ENCODE results near the gene LANCL2. TPM values are rescaled to one million over a fixed set of nuclear protein-coding genes. Genes with fewer than 3 reads are reported as not detected.
"Not testable (repeated sequence)": the region's sequence is repeated elsewhere in the genome, so short reads cannot be mapped to it uniquely, and the experiment has no call there.

The LANCL2 gene
- total RNA-seq, 2 experiments from 2014 or later, result 18.3 to 19.1 TPM

DNA sequence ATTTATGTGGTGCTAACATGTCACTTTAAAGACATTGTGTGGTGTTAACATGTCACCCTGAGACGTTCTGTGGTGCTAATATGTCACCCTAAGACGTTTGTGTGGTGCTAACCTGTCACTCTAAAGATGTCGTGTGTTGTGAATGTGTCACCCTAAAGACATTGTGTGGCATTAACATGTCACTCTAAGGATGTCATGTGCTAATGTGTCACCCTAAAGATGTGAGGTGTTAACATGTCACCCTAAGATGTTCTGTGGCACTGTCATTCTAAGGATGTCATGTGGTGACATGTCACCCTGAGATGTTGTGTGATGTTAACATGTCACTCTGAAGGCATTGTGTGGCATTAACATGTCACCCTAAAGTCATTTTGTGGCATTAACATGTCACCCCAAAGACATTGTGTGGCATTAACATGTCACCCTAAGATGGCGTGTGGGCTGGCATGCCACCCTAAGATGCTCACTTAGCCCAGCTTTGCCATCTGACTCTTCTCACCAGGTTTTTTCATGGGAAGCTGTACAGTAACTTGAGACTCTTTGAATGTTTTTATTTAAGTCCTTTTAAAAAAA is 45.6 kb downstream of the LANCL2 start:
- H3K27me3 Mint-ChIP-seq, result no peaks in the 10 kb centered on the region
- peaks cover 2% of the 10 kb centered on the region for H3K4me1 Mint-ChIP-seq
- no peaks in the 10 kb centered on the region for H3K9me3 Mint-ChIP-seq
- no peaks in the 10 kb centered on the region for H3K36me3 Mint-ChIP-seq
- no peak for DNase-seq
- H3K4me3 Mint-ChIP-seq, result no peak overlapping the region
- no peak overlapping the region for H3K27ac Mint-ChIP-seq

DNA sequence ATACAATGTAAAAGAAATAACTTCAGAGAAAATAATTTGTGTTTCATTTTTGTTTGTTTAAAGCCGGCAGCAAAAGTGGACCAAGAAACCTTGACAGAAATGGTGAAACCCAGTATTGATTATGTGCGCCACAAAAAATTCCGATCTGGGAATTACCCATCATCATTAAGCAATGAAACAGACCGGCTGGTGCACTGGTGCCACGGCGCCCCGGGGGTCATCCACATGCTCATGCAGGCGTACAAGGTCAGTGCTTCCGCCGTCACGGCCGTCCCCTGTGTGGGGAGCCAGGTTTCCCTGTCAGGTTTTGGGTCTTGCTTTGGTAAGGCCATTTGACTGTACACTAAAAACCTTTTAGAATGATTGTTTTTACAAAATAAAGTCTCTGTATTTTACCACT is 46.7 kb downstream of the LANCL2 start:
- DNase-seq, result no peak
- Mint-ChIP-seq H3K9me3 (no peaks in the 10 kb centered on the region), H3K36me3 (no peaks in the 10 kb centered on the region), H3K27me3 (no peaks in the 10 kb centered on the region), H3K4me1 (peaks cover 2% of the 10 kb centered on the region), H3K27ac (no peak overlapping the region), H3K4me3 (no peak overlapping the region)

GRCh38 chr7:55413442-55413841 is 48.3 kb downstream of the LANCL2 start:
- Mint-ChIP-seq H3K27me3 (no peaks in the 10 kb centered on the region), H3K4me3 (no peak overlapping the region), H3K9me3 (no peaks in the 10 kb centered on the region), H3K36me3 (no peaks in the 10 kb centered on the region), H3K27ac (no peak overlapping the region), H3K4me1 (peaks cover 2% of the 10 kb centered on the region)
- no peak for DNase-seq

DNA sequence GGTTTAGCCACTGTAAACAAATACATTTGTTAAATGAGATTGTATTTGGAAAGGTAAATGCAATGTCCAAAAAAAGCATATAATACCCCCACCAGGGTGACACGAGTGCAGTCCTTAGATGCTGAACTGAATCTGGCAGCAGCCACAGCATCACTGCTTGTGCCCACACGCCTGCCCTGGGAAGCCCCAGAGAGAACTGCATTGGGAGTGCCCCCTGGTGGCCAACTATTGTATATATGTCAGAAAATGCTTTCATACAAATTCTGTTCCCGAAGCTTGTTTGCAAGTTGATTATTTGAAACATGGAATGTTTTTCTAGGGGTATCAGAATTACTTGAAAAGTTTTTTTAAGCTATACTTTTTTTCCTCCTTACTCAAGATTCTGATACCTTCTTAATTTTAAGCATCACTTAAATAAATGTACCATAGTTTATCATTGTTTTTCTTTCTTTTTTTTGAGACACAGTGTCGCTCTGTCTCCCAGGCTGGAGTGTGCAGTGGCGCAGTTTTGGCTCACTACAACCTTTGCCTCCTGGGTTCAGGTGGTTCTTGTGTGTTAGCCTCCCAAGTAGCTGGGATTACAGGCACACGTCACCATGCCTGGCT is 50.1 kb downstream of the LANCL2 start:
- H3K27me3 Mint-ChIP-seq, result no peaks in the 10 kb centered on the region
- no peak overlapping the region for H3K27ac Mint-ChIP-seq
- H3K4me3 Mint-ChIP-seq, result no peak overlapping the region
- DNase-seq, result peak; percentile 72
- no peaks in the 10 kb centered on the region for H3K36me3 Mint-ChIP-seq
- H3K4me1 Mint-ChIP-seq, result peaks cover 2% of the 10 kb centered on the region
- no peaks in the 10 kb centered on the region for H3K9me3 Mint-ChIP-seq

DNA sequence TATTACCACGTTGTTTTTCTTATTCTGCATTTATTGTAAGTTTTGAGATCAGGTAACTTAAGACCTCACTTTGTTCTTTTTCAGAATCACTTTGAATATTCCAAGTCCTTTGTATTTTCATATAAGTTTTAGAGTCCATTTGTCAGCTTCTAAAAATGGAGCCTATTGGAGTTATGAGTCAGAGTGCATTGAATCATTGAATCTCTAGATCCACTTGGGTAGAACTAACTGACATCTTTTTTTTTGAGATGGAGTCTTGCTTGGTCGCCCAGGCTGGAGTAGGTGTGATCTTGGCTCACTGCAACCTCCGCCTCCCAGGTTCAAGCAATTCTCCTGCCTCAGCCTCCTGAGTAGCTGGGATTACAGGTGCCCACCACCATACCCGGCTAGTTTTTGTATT is 52.3 kb downstream of the LANCL2 start:
- H3K4me3 Mint-ChIP-seq, H3K27ac Mint-ChIP-seq, H3K36me3 Mint-ChIP-seq, H3K27me3 Mint-ChIP-seq, H3K9me3 Mint-ChIP-seq, H3K4me1 Mint-ChIP-seq, DNase-seq: not testable (repeated sequence)

DNA sequence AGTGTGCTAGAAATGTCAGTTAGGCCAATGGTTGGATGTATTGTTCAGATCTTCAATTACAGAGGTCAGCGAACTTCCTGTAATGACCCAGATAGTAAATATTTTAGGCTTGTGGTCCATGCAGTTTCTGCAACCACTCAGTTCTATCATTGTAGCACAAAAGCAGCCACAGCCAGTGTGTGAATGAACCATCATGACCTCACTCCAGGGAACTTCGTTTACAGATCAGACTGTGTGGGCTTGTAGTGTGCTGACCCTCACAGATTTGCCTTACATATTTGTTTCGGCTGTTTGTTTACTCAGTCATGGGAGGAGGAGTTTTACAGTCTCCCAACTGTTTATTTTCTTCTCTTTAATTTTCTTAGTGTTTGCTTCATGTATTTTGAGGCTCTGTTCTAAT is 55.4 kb downstream of the LANCL2 start:
- H3K36me3 Mint-ChIP-seq, result peaks cover 4% of the 10 kb centered on the region

DNA sequence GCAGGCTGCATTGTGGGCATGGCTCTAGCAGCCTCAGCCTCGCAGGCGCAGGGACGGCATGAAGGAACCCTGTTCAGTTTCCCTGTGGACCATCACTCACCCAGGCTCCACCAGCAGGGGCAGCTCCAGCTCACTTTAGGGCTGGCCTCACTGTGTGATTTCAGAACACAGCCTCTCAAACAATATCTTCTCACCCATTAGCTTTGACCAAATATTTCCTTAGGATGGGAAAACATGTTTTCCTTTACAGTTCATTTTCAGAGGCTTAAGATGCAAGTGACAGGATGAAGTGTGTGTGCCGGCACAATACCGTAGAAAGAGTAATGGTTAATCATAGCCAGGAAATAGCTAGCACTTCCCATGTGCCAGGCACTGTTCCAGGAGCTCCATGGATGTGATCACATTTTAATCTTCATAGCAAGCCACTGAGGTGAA is 58.2 kb downstream of the LANCL2 start:
- Mint-ChIP-seq H3K4me1 (peaks cover 12% of the 10 kb centered on the region), H3K9me3 (no peaks in the 10 kb centered on the region), H3K27me3 (no peaks in the 10 kb centered on the region), H3K4me3 (no peak overlapping the region), H3K27ac (no peak overlapping the region), H3K36me3 (peaks cover 13% of the 10 kb centered on the region)
- no peak for DNase-seq

More for the DNA sequence above, 55.4 kb downstream of the LANCL2 start:
- H3K4me1 Mint-ChIP-seq, result no peaks in the 10 kb centered on the region
- DNase-seq, result no peak
- no peaks in the 10 kb centered on the region for H3K9me3 Mint-ChIP-seq
- no peak overlapping the region for H3K27ac Mint-ChIP-seq
- no peaks in the 10 kb centered on the region for H3K27me3 Mint-ChIP-seq
- no peak overlapping the region for H3K4me3 Mint-ChIP-seq

DNA sequence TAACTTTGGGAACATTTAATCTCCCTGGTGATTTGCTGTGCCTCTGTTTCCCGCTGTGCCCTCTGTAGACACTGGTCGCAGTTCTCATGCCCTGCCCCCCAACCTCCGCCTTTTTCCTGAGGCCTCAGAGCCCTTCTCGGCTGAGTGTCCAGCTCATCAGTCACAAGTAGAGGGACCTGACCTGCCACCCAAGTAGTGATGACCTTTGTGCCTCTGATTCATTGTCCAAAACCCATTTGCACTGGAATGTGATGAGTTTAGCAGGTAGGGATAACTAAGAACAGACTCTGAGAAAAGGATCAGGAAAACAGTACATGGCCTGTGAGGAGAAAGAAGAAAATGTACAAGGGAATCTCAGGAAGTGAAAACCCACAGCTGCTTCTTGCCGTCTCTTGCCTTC is 58.8 kb downstream of the LANCL2 start:
- Mint-ChIP-seq H3K9me3 (no peaks in the 10 kb centered on the region), H3K36me3 (peaks cover 14% of the 10 kb centered on the region), H3K4me1 (peaks cover 12% of the 10 kb centered on the region), H3K27ac (no peak overlapping the region), H3K27me3 (no peaks in the 10 kb centered on the region), H3K4me3 (no peak overlapping the region)
- no peak for DNase-seq

DNA sequence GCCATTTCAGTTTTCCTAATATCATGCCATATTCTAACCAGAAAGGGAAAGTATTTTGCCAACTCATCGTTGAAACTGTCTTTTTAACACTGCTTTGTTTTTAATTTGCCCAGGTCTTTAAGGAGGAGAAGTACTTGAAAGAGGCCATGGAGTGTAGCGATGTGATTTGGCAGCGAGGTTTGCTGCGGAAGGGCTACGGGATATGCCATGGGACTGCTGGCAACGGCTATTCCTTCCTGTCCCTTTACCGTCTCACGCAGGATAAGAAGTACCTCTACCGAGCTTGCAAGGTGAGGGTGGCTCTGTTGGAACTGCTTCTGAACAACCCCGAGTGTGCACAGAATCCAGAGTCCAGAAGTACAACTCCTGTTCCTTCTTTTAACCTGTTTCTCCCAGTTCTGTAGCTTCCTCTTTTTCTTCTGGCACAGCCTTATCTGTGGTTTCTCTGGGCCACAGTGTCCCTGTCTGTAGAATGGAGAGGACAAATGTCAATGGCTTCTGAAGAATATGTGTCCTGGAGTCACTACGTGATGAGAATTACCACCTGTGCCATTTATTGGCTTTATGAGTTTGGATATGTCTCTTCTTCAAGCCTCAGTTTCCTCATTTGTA is 60.1 kb downstream of the LANCL2 start:
- Mint-ChIP-seq H3K36me3 (peaks cover 14% of the 10 kb centered on the region), H3K27me3 (no peaks in the 10 kb centered on the region), H3K27ac (no peak overlapping the region), H3K4me1 (peaks cover 12% of the 10 kb centered on the region), H3K9me3 (no peaks in the 10 kb centered on the region), H3K4me3 (no peak overlapping the region)
- DNase-seq, result no peak

GRCh38 chr7:55426676-55427075 is 61.5 kb downstream of the LANCL2 start:
- peaks cover 14% of the 10 kb centered on the region for H3K36me3 Mint-ChIP-seq
- H3K4me1 Mint-ChIP-seq, result peaks cover 12% of the 10 kb centered on the region
- no peaks in the 10 kb centered on the region for H3K27me3 Mint-ChIP-seq
- no peak overlapping the region for H3K4me3 Mint-ChIP-seq
- DNase-seq, result no peak
- H3K27ac Mint-ChIP-seq, result peak overlapping the region; percentile 69
- H3K9me3 Mint-ChIP-seq, result no peaks in the 10 kb centered on the region

GRCh38 chr7:55427342-55427741 is 62.2 kb downstream of the LANCL2 start:
- Mint-ChIP-seq H3K27me3 (no peaks in the 10 kb centered on the region), H3K4me1 (peaks cover 12% of the 10 kb centered on the region), H3K4me3 (no peak overlapping the region), H3K9me3 (no peaks in the 10 kb centered on the region), H3K36me3 (peaks cover 14% of the 10 kb centered on the region), H3K27ac (peak overlapping the region; percentile 26)
- no peak for DNase-seq

- Mint-ChIP-seq H3K4me3 (no peak overlapping the region), H3K4me1 (peaks cover 12% of the 10 kb centered on the region), H3K36me3 (peaks cover 14% of the 10 kb centered on the region), H3K9me3 (no peaks in the 10 kb centered on the region), H3K27ac (peak overlapping the region; percentile 26), H3K27me3 (no peaks in the 10 kb centered on the region)
- DNase-seq, result no peak
These were observed 62.7 kb downstream of the LANCL2 start for GRCh38 chr7:55427800-55428199.

DNA sequence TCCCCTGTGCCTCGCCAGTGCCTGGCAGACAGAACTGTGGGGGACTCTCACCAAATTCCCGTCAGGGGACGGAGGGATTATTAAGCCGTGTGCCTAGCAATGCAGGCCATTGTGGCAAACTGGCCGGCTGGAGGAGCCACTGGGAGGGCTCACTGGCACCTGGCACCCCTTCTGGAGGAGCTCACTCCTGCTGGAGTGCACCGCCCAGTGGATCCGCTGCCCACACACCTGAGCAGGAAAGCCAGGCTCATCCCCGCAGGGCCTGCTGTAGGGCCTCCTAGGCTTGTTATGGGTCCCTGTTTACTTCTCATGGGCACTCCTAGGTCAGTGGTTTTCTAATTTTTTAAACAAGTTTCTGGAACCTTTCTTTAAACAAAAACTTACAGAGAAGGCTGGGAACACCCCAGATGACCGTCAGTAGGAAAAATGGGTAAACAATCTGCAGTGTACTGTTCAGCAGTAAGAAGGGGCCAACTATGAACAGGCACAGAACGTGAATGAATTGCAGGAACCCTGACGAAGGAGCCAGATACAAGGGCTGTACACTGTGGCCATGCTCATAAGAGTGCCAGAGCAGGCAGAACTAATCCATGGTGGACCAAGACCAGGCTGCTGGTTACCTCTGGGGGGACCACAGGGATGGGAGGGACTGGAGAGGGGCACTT is 64.8 kb downstream of the LANCL2 start:
- H3K4me3 Mint-ChIP-seq, result no peak overlapping the region
- peaks cover 14% of the 10 kb centered on the region for H3K36me3 Mint-ChIP-seq
- no peaks in the 10 kb centered on the region for H3K27me3 Mint-ChIP-seq
- H3K4me1 Mint-ChIP-seq, result peaks cover 20% of the 10 kb centered on the region
- no peak for DNase-seq
- no peak overlapping the region for H3K27ac Mint-ChIP-seq
- H3K9me3 Mint-ChIP-seq, result no peaks in the 10 kb centered on the region

- DNase-seq, result no peak
- peaks cover 20% of the 10 kb centered on the region for H3K4me1 Mint-ChIP-seq
- H3K4me3 Mint-ChIP-seq, result no peak overlapping the region
- H3K27ac Mint-ChIP-seq, result no peak overlapping the region
- H3K27me3 Mint-ChIP-seq, result no peaks in the 10 kb centered on the region
- H3K36me3 Mint-ChIP-seq, result peaks cover 1% of the 10 kb centered on the region
- H3K9me3 Mint-ChIP-seq, result no peaks in the 10 kb centered on the region
These were observed 66.8 kb downstream of the LANCL2 start for GRCh38 chr7:55431898-55432297.

DNA sequence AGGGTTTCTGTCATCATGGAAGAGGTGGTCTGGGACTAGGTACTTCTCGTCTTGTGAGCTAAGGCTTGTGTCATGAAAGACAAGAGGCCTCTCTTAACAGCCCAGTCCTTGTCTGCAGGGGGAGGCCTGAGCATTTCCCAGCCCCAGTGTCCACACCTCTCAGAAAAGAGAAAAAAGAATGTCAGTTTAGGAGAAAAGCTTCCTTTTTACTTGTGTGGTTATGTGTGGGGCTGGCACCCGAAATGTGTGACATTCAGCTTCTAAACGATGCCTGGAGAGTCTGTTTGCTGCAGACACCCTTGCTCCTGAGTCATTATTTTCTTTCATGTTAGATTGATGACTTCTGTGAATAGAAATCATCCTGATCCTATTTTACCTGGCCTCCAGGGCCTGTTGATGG is 67.4 kb downstream of the LANCL2 start:
- Mint-ChIP-seq H3K27me3 (no peaks in the 10 kb centered on the region), H3K4me3 (no peak overlapping the region), H3K36me3 (peaks cover 1% of the 10 kb centered on the region), H3K4me1 (peaks cover 17% of the 10 kb centered on the region), H3K9me3 (no peaks in the 10 kb centered on the region), H3K27ac (no peak overlapping the region)
- no peak for DNase-seq

Data from activated naive CD8-positive, alpha-beta T cell treated with anti-CD3 and anti-CD28 coated beads for 36 hours (primary cell).